HG02870 (cell line): ENCODE data around the gene TRIM5.
A peak's percentile ranks its signal among the peaks of the same experiment; 100 is the strongest.
"Not testable (repeated sequence)": the region's sequence is repeated elsewhere in the genome, so short reads cannot be mapped to it uniquely, and the experiment has no call there.

Source experiments
- ATAC-seq: cut with Tn5 transposase; IDR thresholded peaks from one replicate; pipeline ENCODE4 v1.9.1; 2021; ENCODE audit warnings: mild to moderate bottlenecking, moderate library complexity; ENCODE audit not compliant: unreplicated experiment

TRIM5 gene

DNA sequence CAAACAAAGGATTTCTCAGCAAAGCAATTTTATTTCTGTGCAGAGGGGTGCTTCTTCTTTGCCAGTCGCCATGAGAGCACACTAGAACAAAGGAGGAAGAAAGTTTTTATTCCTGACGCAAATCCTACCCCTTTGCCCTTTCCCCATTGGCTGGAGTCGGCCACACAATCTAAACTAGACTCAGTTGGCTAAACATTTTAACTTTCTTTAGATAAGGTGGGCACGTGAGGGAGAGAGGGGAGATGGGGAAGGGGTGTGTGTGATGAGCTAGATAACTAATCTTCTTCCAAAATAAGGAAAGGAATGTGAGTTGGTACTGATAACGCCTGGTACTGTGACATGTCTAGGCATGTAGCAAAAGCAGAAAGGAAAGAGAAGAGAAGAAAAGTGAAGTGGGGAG lies 5.3 kb upstream of the TRIM5 start:
- no peak for ATAC-seq

GRCh38 chr11:5689551-5689983 lies 4.7 kb upstream of the TRIM5 start, which contains the start of gene TRIM22:
Gene TRIM22, plus strand, starts transcription at chr11:5689790. Its CDS starts 6,443 bp downstream, at chr11:5696233.
- peak; percentile 71 for ATAC-seq

- ATAC-seq: no peak
Measured at GRCh38 chr11:5688482-5688881, 3.6 kb upstream of the TRIM5 start.

- no peak for ATAC-seq
Measured at GRCh38 chr11:5686426-5686825, 1.6 kb upstream of the TRIM5 start.

- ATAC-seq: no peak
Measured at GRCh38 chr11:5684036-5684645, 733 bp downstream of the TRIM5 start.

DNA sequence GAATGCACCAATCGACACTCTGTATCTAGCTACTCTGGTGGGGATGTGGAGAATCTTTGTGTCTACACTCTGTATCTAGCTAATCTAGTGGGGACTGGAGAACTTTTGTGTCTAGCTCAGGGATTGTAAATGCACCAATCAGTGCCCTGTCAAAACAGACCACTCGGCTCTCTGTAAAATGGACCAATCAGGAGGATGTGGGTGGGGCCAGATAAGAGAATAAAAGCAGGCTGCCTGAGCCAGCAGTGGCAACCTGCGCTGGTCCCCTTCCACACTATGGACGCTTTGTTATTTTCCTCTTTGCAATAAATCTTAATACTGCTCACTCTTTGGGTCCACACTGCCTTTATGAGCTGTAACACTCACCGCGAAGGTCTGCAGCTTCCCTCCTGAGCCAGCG lies 1.3 kb downstream of the TRIM5 start:
- not testable (repeated sequence) for ATAC-seq

GRCh38 chr11:5682890-5683441 lies 1.9 kb downstream of the TRIM5 start:
- ATAC-seq: not testable (repeated sequence)

DNA sequence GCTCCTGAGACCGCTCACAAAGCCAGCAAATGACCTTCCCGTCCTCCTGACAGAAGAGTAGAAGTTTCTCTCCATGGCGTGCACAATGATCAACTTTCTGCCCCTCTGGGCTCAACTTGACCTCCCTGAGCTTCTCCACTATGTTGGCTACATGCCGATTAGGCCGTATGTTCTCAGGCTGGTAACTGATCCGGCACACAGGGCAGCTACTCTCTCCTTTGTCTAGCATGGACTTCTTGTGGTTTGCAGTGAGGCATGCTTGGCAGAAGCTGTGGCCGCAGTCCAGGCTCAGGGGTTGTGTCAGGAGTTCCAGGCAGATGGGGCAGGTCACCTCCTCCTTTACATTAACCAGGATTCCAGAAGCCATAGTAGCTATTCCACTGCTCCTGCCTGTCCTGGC lies 5.1 kb downstream of the TRIM5 start:
- no peak for ATAC-seq

- no peak for ATAC-seq
Measured at GRCh38 chr11:5674391-5674790, 10.5 kb downstream of the TRIM5 start.

DNA sequence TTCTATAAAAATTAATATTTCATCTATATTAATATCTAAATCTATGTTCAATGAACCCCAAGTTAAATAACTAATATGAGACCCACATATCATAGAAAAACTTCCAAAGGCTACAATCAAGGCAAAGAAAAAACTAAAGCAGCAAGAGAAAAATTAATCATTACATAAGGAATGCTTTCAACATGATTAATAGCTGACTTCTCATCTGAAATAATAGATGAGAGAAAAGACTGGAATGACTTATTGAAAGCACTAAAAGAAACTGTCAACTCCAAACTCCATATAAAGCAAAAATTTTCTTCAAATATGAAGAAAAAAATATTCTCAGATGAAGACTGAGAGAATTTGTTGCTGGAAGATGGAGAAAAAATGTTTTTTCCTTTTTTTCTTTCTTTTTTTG lies 13.0 kb downstream of the TRIM5 start:
- ATAC-seq: no peak

DNA sequence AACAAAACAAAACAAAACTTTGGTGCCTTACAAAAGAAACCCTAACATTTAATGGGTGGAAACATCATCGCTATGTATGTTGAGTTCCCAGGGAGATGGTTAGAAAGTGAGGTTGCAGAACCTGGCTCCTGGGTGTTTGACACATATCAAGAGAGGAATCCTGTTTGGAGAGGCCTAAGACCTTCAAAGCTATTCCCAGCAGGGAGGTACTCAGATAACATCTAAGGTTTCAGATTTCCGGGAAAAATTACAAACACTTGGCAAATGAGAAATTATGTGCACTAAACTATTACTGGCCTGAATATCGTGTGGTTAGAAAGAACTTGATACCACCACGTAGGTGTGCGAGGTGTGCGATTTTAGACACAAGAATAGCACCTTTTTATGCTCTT lies 18.5 kb downstream of the TRIM5 start:
- no peak for ATAC-seq

DNA sequence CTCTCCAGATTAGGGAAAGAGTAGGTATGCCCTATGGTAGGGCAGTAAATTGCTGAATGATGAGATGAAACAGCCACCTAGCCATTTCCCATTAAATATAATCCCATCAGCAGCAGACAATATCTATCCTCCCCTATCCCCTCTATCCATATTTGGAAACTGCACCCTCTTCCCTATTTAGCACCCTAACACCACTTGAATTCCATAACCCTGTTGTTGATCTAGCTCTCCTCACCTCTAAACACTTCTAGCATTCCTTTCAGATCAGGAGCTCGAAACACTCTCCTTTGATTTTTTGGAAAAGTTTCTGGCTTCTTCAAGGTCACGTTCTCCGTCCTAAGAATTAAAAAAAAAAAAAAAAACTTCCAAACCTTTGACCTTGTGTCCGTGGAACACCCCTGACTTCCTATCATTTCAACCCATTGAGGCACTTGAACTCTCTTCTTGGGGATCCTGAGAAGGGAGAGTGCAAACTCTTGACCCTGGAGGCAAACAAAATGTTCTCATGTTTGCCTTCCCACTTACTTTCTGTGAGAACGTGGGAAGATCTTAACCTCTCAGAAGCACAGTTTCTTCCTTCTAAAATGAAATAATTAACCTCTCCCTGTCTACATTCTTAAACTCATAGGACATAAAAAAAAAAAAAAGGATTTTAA lies 19.0 kb downstream of the TRIM5 start:
- no peak for ATAC-seq

- no peak for ATAC-seq
Measured at GRCh38 chr11:5665051-5665570, 19.8 kb downstream of the TRIM5 start.

DNA sequence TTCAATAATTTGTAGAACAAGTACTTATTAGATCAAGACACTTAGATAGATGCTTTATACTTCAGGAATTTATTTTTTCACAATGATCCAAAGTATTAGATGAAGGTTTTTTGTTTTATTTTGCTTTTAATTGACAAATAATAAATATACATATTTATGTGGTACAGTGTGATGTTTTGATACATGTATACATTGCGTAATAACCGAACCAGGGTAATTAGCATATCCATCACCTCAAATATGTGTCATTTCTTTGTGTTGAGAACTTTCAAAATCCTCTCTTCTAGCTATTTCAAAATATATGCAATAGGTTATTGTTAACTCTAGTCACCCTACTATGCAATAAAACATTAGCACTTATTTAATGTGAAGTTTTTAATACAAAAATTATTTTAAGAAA lies 21.4 kb downstream of the TRIM5 start:
- ATAC-seq: no peak

GRCh38 chr11:5658318-5658717 lies 26.6 kb downstream of the TRIM5 start:
- ATAC-seq: no peak

DNA sequence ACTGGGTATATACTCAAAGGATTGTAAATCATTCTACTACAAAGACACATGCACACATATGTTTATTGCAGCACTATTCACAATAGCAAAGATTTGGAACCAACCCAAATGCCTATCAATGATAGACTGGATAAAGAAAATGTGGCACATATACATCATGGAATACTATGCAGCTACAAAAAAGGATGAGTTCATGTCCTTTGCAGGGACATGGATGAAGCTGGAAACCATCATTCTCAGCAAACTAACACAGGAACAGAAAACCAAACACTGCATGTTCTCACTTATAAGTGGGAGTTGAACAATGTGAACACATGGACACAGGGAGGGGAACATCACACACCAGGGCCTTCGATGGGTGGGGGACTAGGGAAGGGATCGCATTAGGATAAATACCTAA lies 27.9 kb downstream of the TRIM5 start:
- not testable (repeated sequence) for ATAC-seq

DNA sequence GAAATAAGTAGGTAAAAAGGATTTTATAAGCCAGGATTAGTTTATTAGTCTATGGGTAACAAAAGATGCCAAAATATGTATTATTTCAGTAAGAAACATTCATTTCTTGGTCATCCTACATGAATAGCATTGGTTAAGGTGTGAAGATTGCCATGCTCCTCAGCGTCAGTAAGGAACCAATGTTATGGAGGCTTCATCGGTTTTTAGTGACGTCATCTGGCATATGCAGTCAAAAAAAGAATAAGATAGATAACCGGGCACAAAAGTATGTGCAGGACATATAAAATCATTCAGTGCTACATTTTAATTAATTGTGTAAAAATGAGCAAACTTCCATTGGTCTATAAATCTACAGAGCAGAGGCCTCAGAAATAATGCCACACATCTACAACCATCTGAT lies 29.4 kb downstream of the TRIM5 start:
- ATAC-seq: no peak

DNA sequence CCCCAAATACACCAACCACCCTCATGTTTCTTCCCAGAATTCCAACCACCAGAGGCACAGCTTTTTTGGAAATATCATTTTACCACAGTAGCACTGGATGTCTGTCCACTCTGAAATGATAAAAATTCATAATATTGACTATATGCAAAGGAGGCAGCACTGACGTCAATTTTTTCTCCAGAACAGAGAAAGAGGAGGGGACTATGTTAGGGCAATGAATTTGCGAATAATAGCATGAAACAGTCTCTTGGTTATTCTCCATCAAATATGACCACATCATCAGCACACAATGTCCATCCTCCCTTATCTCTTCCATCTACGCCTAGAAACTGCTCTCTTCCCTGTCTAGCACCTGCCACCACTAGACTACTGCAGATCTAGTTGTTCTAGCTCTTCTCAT lies 38.7 kb downstream of the TRIM5 start:
- no peak for ATAC-seq

- ATAC-seq: no peak
Measured at GRCh38 chr11:5643585-5643984, 41.3 kb downstream of the TRIM5 start.

GRCh38 chr11:5639953-5640352 lies 44.9 kb downstream of the TRIM5 start:
- no peak for ATAC-seq

DNA sequence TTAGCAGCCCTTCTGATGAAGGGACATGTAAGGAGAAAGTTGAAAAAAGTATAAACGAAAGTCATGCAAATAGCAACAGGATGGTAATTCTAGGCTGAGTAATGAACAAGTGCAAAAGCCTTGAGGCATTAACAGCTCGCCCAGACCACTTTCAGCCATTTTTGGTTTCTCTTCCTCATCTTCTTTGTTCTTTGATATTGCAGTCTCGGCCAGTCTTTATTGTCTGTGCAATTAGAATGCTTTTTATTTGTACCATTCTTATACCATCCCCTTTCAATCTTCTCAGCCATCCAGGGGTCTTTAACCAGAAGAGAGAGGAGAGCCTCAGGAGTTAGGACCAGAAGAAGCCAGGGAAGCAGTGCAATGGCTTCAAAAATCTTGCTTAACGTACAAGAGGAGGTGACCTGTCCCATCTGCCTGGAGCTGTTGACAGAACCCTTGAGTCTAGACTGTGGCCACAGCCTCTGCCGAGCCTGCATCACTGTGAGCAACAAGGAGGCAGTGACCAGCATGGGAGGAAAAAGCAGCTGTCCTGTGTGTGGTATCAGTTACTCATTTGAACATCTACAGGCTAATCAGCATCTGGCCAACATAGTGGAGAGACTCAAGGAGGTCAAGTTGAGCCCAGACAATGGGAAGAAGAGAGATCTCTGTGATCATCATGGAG lies 52.8 kb downstream of the TRIM5 start:
- peak; percentile 93 for ATAC-seq

GRCh38 chr11:5631417-5631816 lies 53.5 kb downstream of the TRIM5 start:
- ATAC-seq: peak; percentile 13
